HG02588 (cell line): Measurements from ENCODE around the gene ARHGAP23.
"Not testable (repeated sequence)": the region's sequence is repeated elsewhere in the genome, so short reads cannot be mapped to it uniquely, and the experiment has no call there.

ENCODE experiments used
- ATAC-seq: cut with Tn5 transposase; IDR thresholded peaks from one replicate; pipeline ENCODE4 v1.9.1; 2021; ENCODE audit warnings: mild to moderate bottlenecking, moderate library complexity; ENCODE audit not compliant: unreplicated experiment

The ARHGAP23 gene

GRCh38 chr17:38485146-38485468 lies 56.8 kb downstream of the ARHGAP23 start:
- ATAC-seq: no peak

- peak; percentile 85 for ATAC-seq
These were observed 57.5 kb downstream of the ARHGAP23 start for GRCh38 chr17:38485681-38486298.

- not testable (repeated sequence) for ATAC-seq
These were observed 61.5 kb downstream of the ARHGAP23 start for GRCh38 chr17:38489774-38490173.

- not testable (repeated sequence) for ATAC-seq
These were observed 63.2 kb downstream of the ARHGAP23 start for GRCh38 chr17:38491346-38492066.

- not testable (repeated sequence) for ATAC-seq
These were observed 64.1 kb downstream of the ARHGAP23 start for GRCh38 chr17:38492067-38493040.

- ATAC-seq: not testable (repeated sequence)
These were observed 65.9 kb downstream of the ARHGAP23 start for GRCh38 chr17:38494152-38494551.

- ATAC-seq: not testable (repeated sequence)
These were observed 69.4 kb downstream of the ARHGAP23 start for GRCh38 chr17:38497656-38498055.

GRCh38 chr17:38498353-38498752 lies 70.1 kb downstream of the ARHGAP23 start:
- ATAC-seq: no peak

GRCh38 chr17:38499230-38499629 lies 71.0 kb downstream of the ARHGAP23 start:
- ATAC-seq: not testable (repeated sequence)

GRCh38 chr17:38501718-38502117 lies 73.5 kb downstream of the ARHGAP23 start:
- ATAC-seq: not testable (repeated sequence)

GRCh38 chr17:38503286-38503913 lies 75.1 kb downstream of the ARHGAP23 start:
- ATAC-seq: not testable (repeated sequence)

GRCh38 chr17:38504216-38504615 lies 76.0 kb downstream of the ARHGAP23 start:
- ATAC-seq: no peak

GRCh38 chr17:38507436-38507835 lies 79.2 kb downstream of the ARHGAP23 start:
- ATAC-seq: no peak

GRCh38 chr17:38507921-38508569 lies 79.8 kb downstream of the ARHGAP23 start:
- no peak for ATAC-seq

GRCh38 chr17:38508570-38508950 lies 80.3 kb downstream of the ARHGAP23 start:
- no peak for ATAC-seq

GRCh38 chr17:38508954-38509771 lies 80.9 kb downstream of the ARHGAP23 start:
- ATAC-seq: no peak

GRCh38 chr17:38509772-38510420 lies 81.6 kb downstream of the ARHGAP23 start:
- no peak for ATAC-seq

- ATAC-seq: no peak
These were observed 82.3 kb downstream of the ARHGAP23 start for GRCh38 chr17:38510421-38511149.
